GM12872 (cell line): ENCODE data around the gene MTM1.

Source experiments
- TF ChIP-seq, protein P1 (sequence below): IDR thresholded peaks from 3 replicates; pipeline ENCODE4 v1.5.1; 2011; ENCODE audit warnings: low read depth, mild to moderate bottlenecking, low read length, moderate library complexity; ENCODE audit not compliant: insufficient read depth

Gene MTM1

GRCh38 chrX:150531467-150531866, 37.0 kb upstream of the MTM1 start:
- TF ChIP-seq, protein P1, sequence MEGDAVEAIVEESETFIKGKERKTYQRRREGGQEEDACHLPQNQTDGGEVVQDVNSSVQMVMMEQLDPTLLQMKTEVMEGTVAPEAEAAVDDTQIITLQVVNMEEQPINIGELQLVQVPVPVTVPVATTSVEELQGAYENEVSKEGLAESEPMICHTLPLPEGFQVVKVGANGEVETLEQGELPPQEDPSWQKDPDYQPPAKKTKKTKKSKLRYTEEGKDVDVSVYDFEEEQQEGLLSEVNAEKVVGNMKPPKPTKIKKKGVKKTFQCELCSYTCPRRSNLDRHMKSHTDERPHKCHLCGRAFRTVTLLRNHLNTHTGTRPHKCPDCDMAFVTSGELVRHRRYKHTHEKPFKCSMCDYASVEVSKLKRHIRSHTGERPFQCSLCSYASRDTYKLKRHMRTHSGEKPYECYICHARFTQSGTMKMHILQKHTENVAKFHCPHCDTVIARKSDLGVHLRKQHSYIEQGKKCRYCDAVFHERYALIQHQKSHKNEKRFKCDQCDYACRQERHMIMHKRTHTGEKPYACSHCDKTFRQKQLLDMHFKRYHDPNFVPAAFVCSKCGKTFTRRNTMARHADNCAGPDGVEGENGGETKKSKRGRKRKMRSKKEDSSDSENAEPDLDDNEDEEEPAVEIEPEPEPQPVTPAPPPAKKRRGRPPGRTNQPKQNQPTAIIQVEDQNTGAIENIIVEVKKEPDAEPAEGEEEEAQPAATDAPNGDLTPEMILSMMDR, result no peak

- TF ChIP-seq, protein P1, result no peak
Observed at GRCh38 chrX:150533863-150534262, 34.6 kb upstream of the MTM1 start.

GRCh38 chrX:150536455-150537116, 31.8 kb upstream of the MTM1 start:
- TF ChIP-seq, protein P1, result peak; percentile 44; the same call in 2 of the 3 replicates

- TF ChIP-seq, protein P1, result no peak
Observed at GRCh38 chrX:150537851-150538250, 30.6 kb upstream of the MTM1 start.

GRCh38 chrX:150540965-150541364, 27.5 kb upstream of the MTM1 start:
- TF ChIP-seq, protein P1, result no peak

DNA sequence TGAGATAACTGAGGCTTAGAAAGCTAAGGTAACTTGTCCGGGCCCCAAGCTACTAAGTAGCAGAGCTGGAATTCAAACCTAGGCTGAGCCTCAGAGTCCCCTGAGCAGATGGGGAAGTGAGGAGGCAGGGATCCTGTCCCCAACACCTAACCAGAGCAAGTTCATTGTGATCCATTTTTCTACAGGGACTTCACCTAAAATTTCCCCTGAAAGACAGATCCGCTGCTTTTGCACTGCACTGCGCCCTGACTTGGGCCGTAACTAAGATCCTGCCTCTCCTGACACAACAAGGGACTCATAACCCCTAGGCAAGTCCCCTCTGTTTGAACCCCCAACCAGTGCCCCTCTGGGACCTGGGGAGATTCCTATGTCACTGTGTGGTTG, 25.6 kb upstream of the MTM1 start:
- TF ChIP-seq, protein P1, result no peak

DNA sequence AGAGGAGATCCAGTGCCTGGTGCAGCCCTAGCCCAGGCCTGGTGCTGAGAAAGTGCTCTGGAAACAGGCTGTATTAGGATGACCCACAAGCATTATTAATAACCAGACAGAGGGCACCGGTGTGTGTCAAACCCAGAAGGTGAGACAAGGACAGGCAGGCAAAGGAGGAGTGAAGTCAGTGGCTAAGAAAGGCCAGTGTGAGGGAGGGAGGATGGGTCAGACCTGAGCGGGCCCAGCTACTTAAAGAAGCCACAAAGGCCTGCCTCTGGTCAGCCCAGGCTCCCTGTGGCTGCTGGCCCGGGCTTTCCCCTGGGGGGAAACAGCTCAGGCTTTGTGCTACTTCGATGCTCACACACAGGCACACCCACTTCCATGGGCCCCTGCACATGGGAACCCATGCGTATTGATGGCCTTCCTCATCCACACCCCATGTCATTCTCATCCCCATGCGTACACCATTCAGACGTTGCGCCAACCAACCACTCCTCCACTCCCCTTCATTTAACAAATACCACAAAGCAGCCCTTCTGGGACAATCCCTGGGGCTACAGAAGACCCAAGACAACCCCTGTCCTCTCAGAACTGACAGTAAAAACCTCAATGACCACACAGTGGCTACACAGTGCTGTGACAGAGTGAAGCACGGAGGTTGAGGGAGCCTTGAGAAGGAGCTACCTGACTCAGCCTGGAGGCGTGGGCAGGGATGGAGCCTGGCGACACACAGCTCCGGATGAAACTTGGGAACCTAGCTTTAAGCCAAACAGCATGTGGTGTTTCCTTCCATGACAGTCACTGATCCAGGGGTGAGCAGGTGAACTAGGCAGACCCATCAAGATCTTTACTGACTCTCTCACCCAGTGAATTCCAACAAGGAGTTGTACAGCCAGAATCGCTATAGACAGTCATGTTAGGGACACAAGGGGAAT, 24.9 kb upstream of the MTM1 start:
- TF ChIP-seq, protein P1, result no peak
